ENCODE data around the gene BTBD2. TPM values are rescaled to one million over a fixed set of nuclear protein-coding genes. Genes with fewer than 3 reads are reported as not detected.

Gene BTBD2
- total and polyA plus RNA-seq, 2 of the 8 experiments (the other 6 are each of a cell fraction or from before 2014, with no cell fraction given), result 91.7 to 92.3 TPM

DNA sequence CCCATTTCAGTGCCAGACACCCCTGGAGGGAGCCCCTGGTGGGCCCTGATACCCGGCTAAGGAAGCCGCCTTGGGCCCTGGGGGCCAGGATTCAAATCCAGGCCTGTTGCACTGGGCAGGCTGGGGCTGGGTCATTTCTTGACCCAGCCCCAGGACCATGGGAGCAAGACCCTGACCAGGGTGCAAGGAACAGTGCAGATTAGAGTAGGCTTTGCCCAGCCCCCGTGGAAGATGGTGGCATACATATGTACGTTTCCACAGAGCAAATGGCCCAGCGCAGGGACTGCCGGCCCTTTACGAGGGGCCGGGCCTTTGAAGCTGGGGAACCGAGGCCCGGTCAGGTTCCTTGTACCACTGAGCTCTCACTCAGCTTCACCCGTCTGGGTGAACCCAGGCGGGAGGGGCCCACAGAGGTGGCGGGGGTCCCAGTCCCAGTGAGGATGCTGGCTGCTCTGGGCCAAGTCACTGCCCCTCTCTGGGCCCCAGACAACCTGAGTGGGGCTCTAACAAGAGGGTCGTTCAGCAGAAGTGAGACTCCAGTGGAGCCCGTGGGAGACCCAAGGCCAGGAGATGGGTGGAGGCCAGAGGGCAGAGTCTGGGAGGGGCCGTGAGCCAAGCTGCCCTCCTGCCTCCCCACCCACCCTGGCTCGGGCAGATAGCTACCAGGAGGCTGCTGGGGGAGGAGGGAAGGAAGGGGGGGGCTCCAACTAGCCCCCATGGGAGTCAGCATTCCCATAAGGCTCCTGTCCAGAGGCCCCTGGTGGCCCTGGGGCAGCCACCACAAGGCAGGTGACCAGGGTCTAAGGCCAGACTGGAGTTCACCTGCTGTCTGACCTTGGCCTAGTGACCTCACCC, 32.8 kb upstream of the BTBD2 start (continued):
- TF ChIP-seq, protein P1, sequence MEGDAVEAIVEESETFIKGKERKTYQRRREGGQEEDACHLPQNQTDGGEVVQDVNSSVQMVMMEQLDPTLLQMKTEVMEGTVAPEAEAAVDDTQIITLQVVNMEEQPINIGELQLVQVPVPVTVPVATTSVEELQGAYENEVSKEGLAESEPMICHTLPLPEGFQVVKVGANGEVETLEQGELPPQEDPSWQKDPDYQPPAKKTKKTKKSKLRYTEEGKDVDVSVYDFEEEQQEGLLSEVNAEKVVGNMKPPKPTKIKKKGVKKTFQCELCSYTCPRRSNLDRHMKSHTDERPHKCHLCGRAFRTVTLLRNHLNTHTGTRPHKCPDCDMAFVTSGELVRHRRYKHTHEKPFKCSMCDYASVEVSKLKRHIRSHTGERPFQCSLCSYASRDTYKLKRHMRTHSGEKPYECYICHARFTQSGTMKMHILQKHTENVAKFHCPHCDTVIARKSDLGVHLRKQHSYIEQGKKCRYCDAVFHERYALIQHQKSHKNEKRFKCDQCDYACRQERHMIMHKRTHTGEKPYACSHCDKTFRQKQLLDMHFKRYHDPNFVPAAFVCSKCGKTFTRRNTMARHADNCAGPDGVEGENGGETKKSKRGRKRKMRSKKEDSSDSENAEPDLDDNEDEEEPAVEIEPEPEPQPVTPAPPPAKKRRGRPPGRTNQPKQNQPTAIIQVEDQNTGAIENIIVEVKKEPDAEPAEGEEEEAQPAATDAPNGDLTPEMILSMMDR (IDR thresholded peaks at IDR 0.05; ENCODE audit: control extremely low read depth in 1 of 3, insufficient read depth in 1 of 3, low read depth in 1 of 3, low read length in 3 of 3), result no peak
- TF ChIP-seq, protein P2, sequence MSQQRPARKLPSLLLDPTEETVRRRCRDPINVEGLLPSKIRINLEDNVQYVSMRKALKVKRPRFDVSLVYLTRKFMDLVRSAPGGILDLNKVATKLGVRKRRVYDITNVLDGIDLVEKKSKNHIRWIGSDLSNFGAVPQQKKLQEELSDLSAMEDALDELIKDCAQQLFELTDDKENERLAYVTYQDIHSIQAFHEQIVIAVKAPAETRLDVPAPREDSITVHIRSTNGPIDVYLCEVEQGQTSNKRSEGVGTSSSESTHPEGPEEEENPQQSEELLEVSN (IDR thresholded peaks at IDR 0.05), result no peak
